Stimulated activated naive CD8-positive, alpha-beta T cell treated with anti-CD3 and anti-CD28 coated beads, Interleukin-15, amount 100 ng/mL, for 72 hours (primary cell): Measurements from ENCODE around the gene EPHB6.

ENCODE experiments used
- ATAC-seq: fragments of 150-1000 bp; cut with Tn5 transposase; 2 replicates; pipeline ENCODE4 v1.10.0; 2021; ENCODE audit warnings: mild to moderate bottlenecking, moderate library complexity
- DNase-seq, 2 donors: peaks; one replicate each; pipeline ENCODE4 v3.0.0; 2021 to 2022
- H3K27ac Mint-ChIP-seq, 2 donors: one replicate each; pipeline ENCODE4 v1.8.0; 2022; ENCODE audit warnings: mild to moderate bottlenecking in 2 of 2, mixed read lengths in 2 of 2, moderate library complexity in 2 of 2
- H3K27me3 Mint-ChIP-seq: one replicate; pipeline ENCODE4 v1.8.0; 2022; ENCODE audit warnings: mixed read lengths
- H3K4me1 Mint-ChIP-seq: one replicate; pipeline ENCODE4 v1.8.0; 2022; ENCODE audit warnings: mild to moderate bottlenecking, mixed read lengths
- H3K4me3 Mint-ChIP-seq, 2 donors: one replicate each; pipeline ENCODE4 v1.8.0; 2022; ENCODE audit warnings: mild to moderate bottlenecking in 2 of 2, mixed read lengths in 2 of 2, moderate library complexity in 1 of 2
- H3K9me3 Mint-ChIP-seq, 2 donors: one replicate each; pipeline ENCODE4 v1.8.0; 2022; ENCODE audit warnings: mixed read lengths in 2 of 2

EPHB6 gene

GRCh38 chr7:142890874-142891485 lies 36.1 kb downstream of the EPHB6 start:
- peaks cover 5 to 7% of the 10 kb centered on the region in 2 donors for H3K9me3 Mint-ChIP-seq
- no peaks in the 10 kb centered on the region for H3K4me1 Mint-ChIP-seq
- peaks cover 10% of the 10 kb centered on the region for H3K27me3 Mint-ChIP-seq
- H3K27ac Mint-ChIP-seq = no peak overlapping the region
- DNase-seq (no peak), ATAC-seq (peak; percentile 18)
- no peak overlapping the region for H3K4me3 Mint-ChIP-seq

- no peaks in the 10 kb centered on the region for H3K4me1 Mint-ChIP-seq
- no peak overlapping the region for H3K27ac Mint-ChIP-seq
- DNase-seq = no peak
- H3K27me3 Mint-ChIP-seq = peaks cover 16% of the 10 kb centered on the region
- ATAC-seq = no peak
- H3K9me3 Mint-ChIP-seq = peaks cover 5 to 7% of the 10 kb centered on the region in 2 donors
- no peak overlapping the region for H3K4me3 Mint-ChIP-seq
These were observed 36.7 kb downstream of the EPHB6 start for GRCh38 chr7:142891490-142892082.

GRCh38 chr7:142892951-142893350 lies 38.1 kb downstream of the EPHB6 start:
- DNase-seq = no peak
- peaks cover 19% of the 10 kb centered on the region for H3K27me3 Mint-ChIP-seq
- no peaks in the 10 kb centered on the region for H3K4me1 Mint-ChIP-seq
- ATAC-seq = no peak
- H3K9me3 Mint-ChIP-seq = peaks cover 5 to 7% of the 10 kb centered on the region in 2 donors
- peak overlapping the region; percentile 3 to 9 for H3K27ac Mint-ChIP-seq
- H3K4me3 Mint-ChIP-seq = no peak overlapping the region

- Mint-ChIP-seq H3K9me3 (peaks cover 5 to 7% of the 10 kb centered on the region in 2 donors), H3K27ac (peak overlapping the region in 1 of 2 donors; percentile 31), H3K4me1 (no peaks in the 10 kb centered on the region), H3K4me3 (no peak overlapping the region), H3K27me3 (peaks cover 19% of the 10 kb centered on the region)
- DNase-seq (no peak), ATAC-seq (no peak)
These were observed 39.5 kb downstream of the EPHB6 start for GRCh38 chr7:142894112-142894984.

- no peak for ATAC-seq
- no peak overlapping the region for H3K4me3 Mint-ChIP-seq
These were observed 40.2 kb downstream of the EPHB6 start for GRCh38 chr7:142894985-142895593.

GRCh38 chr7:142896151-142896550 lies 41.3 kb downstream of the EPHB6 start:
- Mint-ChIP-seq H3K9me3 (peaks cover under 1% of the 10 kb centered on the region in 2 donors), H3K4me3 (no peak overlapping the region), H3K27me3 (peaks cover 12% of the 10 kb centered on the region), H3K4me1 (no peaks in the 10 kb centered on the region), H3K27ac (peak overlapping the region in 1 of 2 donors; percentile 57)
- DNase-seq (no peak), ATAC-seq (no peak)

More at GRCh38 chr7:142894985-142895593, 40.2 kb downstream of the EPHB6 start:
- H3K27ac Mint-ChIP-seq = no peak overlapping the region
- DNase-seq = no peak
- H3K4me1 Mint-ChIP-seq = no peaks in the 10 kb centered on the region
- peaks cover 19% of the 10 kb centered on the region for H3K27me3 Mint-ChIP-seq
- peaks cover 5 to 7% of the 10 kb centered on the region in 2 donors for H3K9me3 Mint-ChIP-seq

- no peak for ATAC-seq
These were observed 42.0 kb downstream of the EPHB6 start for GRCh38 chr7:142896741-142897379.

GRCh38 chr7:142897691-142898090 lies 42.8 kb downstream of the EPHB6 start:
- DNase-seq = no peak
- Mint-ChIP-seq H3K4me1 (no peaks in the 10 kb centered on the region), H3K9me3 (no peaks in the 10 kb centered on the region), H3K27ac (no peak overlapping the region), H3K27me3 (peaks cover 11% of the 10 kb centered on the region), H3K4me3 (no peak overlapping the region)
- no peak for ATAC-seq

More at GRCh38 chr7:142896741-142897379, 42.0 kb downstream of the EPHB6 start:
- no peaks in the 10 kb centered on the region for H3K9me3 Mint-ChIP-seq
- no peak overlapping the region for H3K4me3 Mint-ChIP-seq
- H3K4me1 Mint-ChIP-seq = no peaks in the 10 kb centered on the region
- H3K27me3 Mint-ChIP-seq = peaks cover 11% of the 10 kb centered on the region
- no peak for DNase-seq
- no peak overlapping the region for H3K27ac Mint-ChIP-seq

- DNase-seq (no peak), ATAC-seq (no peak)
- peaks cover 0 to 4% of the 10 kb centered on the region in 2 donors for H3K9me3 Mint-ChIP-seq
- H3K4me3 Mint-ChIP-seq = no peak overlapping the region
- H3K27ac Mint-ChIP-seq = no peak overlapping the region
- peaks cover 11% of the 10 kb centered on the region for H3K27me3 Mint-ChIP-seq
- H3K4me1 Mint-ChIP-seq = no peaks in the 10 kb centered on the region
These were observed 43.7 kb downstream of the EPHB6 start for GRCh38 chr7:142898377-142899170.

- ATAC-seq (no peak), DNase-seq (no peak)
- Mint-ChIP-seq H3K4me1 (no peaks in the 10 kb centered on the region), H3K9me3 (peaks cover 0 to 4% of the 10 kb centered on the region in 2 donors), H3K4me3 (no peak overlapping the region), H3K27me3 (peaks cover 11% of the 10 kb centered on the region), H3K27ac (no peak overlapping the region)
These were observed 44.8 kb downstream of the EPHB6 start for GRCh38 chr7:142899661-142900060.

- H3K9me3 Mint-ChIP-seq = peaks cover 0 to 8% of the 10 kb centered on the region in 2 donors
- DNase-seq = no peak
- peaks cover 2% of the 10 kb centered on the region for H3K27me3 Mint-ChIP-seq
- no peak overlapping the region for H3K4me3 Mint-ChIP-seq
- H3K4me1 Mint-ChIP-seq = no peaks in the 10 kb centered on the region
- no peak for ATAC-seq
- H3K27ac Mint-ChIP-seq = no peak overlapping the region
These were observed 46.8 kb downstream of the EPHB6 start for GRCh38 chr7:142901426-142902259.

GRCh38 chr7:142904128-142904527 lies 49.3 kb downstream of the EPHB6 start:
- Mint-ChIP-seq H3K4me3 (no peak overlapping the region), H3K27me3 (no peaks in the 10 kb centered on the region), H3K9me3 (peaks cover 0 to 8% of the 10 kb centered on the region in 2 donors), H3K4me1 (no peaks in the 10 kb centered on the region), H3K27ac (no peak overlapping the region)
- ATAC-seq = no peak
- no peak for DNase-seq

GRCh38 chr7:142905759-142906158 lies 50.9 kb downstream of the EPHB6 start:
- H3K27me3 Mint-ChIP-seq = no peaks in the 10 kb centered on the region
- no peak overlapping the region for H3K27ac Mint-ChIP-seq
- H3K4me3 Mint-ChIP-seq = no peak overlapping the region
- H3K4me1 Mint-ChIP-seq = no peaks in the 10 kb centered on the region
- DNase-seq = no peak
- no peak for ATAC-seq
- peaks cover 0 to 8% of the 10 kb centered on the region in 2 donors for H3K9me3 Mint-ChIP-seq

GRCh38 chr7:142906643-142907042 lies 51.8 kb downstream of the EPHB6 start:
- no peak overlapping the region for H3K4me3 Mint-ChIP-seq
- ATAC-seq (no peak), DNase-seq (no peak)
- H3K27me3 Mint-ChIP-seq = no peaks in the 10 kb centered on the region
- peaks cover 0 to 8% of the 10 kb centered on the region in 2 donors for H3K9me3 Mint-ChIP-seq
- H3K27ac Mint-ChIP-seq = no peak overlapping the region
- no peaks in the 10 kb centered on the region for H3K4me1 Mint-ChIP-seq
